ENCODE results near the gene MT1H. TPM values are rescaled to one million over a fixed set of nuclear protein-coding genes. Genes with fewer than 3 reads are reported as not detected.
"Not testable (repeated sequence)": the region's sequence is repeated elsewhere in the genome, so short reads cannot be mapped to it uniquely, and the experiment has no call there.

Gene MT1H
- total RNA-seq, 1 experiment from 2014 or later = not detected

DNA sequence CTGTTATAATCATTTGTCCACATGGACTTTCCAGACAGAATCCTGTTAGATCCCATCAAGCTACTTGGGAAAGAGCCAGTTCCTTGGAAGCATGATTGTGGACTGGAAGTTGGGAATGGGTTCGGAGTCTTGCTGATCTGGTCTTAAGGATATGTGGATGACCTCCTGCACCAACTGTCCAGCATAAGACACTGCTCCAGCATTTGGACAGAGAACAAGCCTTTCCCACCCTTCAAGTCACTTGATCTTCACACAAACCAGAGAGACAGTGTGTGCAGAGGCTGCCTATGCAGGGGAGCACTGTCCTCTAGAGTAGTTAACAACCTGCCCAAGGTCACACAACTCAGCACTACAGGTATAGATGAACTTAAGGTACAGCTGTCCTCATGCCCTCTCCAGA, 23.8 kb upstream of the MT1H start:
- no peak overlapping the region for H3K4me3 ChIP-seq
- no peaks in the 10 kb centered on the region for H3K4me1 ChIP-seq
- H3K9me3 ChIP-seq (replicated peaks) = no peaks in the 10 kb centered on the region
- no peak for DNase-seq
- no peaks in the 10 kb centered on the region; the same call in 1 of the 2 replicates for H3K36me3 ChIP-seq
- no peak overlapping the region for H3K27ac ChIP-seq
- peaks cover 25% of the 10 kb centered on the region for H3K27me3 ChIP-seq

DNA sequence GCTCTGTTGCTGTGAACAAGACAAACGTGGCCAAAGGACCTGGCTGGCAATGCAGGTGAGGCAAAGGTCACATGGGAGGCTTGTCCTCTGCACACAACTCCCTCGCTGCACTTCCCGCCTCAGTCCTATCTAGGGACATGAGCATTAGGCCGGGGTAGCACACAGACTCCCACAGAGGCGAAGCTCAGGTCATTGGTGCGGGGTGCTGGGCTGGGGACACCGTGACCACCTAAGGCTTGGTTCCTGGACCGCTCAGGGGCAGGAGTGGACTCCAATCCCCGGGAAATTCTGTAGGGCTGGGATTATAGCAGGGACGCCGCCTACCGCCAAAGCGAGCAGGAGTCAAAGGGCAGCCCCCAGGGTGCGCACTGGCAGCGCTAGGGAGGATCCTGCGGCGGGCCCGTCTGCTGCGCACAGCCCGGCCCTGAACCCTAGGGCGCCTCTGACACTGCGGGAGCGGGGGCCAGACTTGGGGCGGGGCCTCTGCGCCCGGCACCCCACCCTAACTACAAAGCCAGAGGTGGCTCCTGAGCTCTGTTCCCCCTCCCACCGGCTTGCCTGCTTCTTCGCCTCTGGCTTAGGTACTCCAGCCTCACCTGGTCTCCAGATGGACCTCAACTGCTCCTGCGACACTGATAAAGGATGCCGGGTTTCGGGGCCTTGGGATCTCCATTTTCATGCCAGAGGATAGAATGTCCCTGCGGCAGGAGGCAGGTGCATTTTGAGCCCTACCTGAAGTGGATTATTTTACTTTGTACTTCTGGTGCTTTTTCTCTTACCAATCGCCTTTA, 21.8 kb upstream of the MT1H start:
- DNase-seq = no peak
- no peaks in the 10 kb centered on the region for H3K9me3 ChIP-seq (replicated peaks)
- no peak overlapping the region for H3K27ac ChIP-seq
- H3K36me3 ChIP-seq = no peaks in the 10 kb centered on the region; the same call in 1 of the 2 replicates
- H3K27me3 ChIP-seq = peaks cover 42% of the 10 kb centered on the region
- H3K4me3 ChIP-seq = no peak overlapping the region
- H3K4me1 ChIP-seq = no peaks in the 10 kb centered on the region

DNA sequence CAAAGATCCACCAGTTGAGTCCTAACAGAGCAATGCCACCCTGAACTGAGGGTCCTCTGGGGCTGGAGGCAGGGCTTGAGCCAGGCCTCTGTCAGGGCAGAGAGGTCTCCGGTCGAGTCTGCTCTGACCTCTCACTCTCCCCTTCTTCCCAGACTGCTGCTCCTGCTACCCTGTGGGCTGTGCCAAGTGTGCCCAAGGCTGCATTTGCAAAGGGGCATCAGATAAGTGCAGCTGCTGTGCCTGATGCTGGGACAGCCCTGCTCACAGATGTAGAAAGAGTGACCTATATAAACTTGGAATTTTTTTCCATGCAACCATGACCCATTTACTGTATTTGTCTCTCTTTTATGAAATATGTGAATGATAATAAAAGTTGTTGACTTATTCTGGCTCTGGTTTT, 20.3 kb upstream of the MT1H start:
- no peaks in the 10 kb centered on the region for H3K4me1 ChIP-seq
- H3K27me3 ChIP-seq = peaks cover 50% of the 10 kb centered on the region
- DNase-seq = no peak
- H3K4me3 ChIP-seq = no peak overlapping the region
- H3K27ac ChIP-seq = no peak overlapping the region
- H3K9me3 ChIP-seq (replicated peaks) = no peaks in the 10 kb centered on the region
- no peaks in the 10 kb centered on the region; the same call in 1 of the 2 replicates for H3K36me3 ChIP-seq

DNA sequence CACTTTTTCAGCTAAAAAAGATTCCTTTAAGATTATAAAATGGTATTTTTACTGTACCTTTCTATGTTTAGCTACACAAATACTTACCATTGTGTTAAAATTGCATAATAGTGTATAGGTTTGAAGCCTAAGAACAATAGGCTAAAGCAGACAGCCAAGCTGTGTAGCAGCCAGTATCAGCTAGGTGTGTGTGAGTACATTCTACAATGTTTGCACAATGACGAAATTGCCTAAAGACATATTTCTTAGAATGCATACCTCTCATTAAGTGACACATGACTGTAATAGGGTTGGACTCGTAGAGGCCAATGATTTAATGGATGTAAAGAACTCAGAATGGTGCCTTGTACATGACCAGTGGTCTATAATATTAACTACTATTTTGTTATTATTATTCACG, 19.8 kb upstream of the MT1H start:
- Histone ChIP-seq H3K27ac (no peak overlapping the region), H3K27me3 (peaks cover 52% of the 10 kb centered on the region)

DNA sequence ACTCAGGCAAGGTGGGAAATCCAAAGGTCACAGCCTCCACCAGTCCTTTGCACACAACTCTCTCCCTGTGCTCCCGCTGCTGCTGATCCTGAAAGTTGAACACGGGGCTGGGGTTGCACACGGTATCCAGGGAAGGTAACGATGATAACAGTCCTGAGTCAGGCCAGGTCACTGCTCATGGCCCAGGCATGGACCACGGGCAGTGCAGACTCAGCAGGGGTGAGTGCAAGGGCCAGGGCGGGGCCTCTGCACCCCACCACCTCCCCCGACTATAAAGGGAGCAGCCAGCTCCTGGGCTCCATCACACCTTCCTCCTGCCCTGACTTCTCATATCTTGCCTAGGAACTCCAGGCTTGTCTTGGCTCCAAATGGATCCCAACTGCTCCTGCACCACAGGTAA, 18.0 kb upstream of the MT1H start, which contains the start of gene MT1B:
MT1B (plus strand) TSS at position 301 of the 400 bp plus-strand sequence; CDS start at position 369, 68 bp downstream.
- no peaks in the 10 kb centered on the region; the same call in 1 of the 2 replicates for H3K36me3 ChIP-seq
- H3K4me1 ChIP-seq = no peaks in the 10 kb centered on the region
- H3K27ac ChIP-seq = no peak within 1 kb of the TSS
- no peaks in the 10 kb centered on the region for H3K9me3 ChIP-seq (replicated peaks)
- DNase-seq = no peak
- H3K27me3 ChIP-seq = peaks cover 46% of the 10 kb centered on the region
- no peak within 1 kb of the TSS for H3K4me3 ChIP-seq

More for the DNA sequence above, 19.8 kb upstream of the MT1H start:
- DNase-seq = no peak
- Histone ChIP-seq H3K4me1 (no peaks in the 10 kb centered on the region), H3K4me3 (no peak overlapping the region), H3K9me3 (replicated peaks) (no peaks in the 10 kb centered on the region), H3K36me3 (no peaks in the 10 kb centered on the region; the same call in 1 of the 2 replicates)

DNA sequence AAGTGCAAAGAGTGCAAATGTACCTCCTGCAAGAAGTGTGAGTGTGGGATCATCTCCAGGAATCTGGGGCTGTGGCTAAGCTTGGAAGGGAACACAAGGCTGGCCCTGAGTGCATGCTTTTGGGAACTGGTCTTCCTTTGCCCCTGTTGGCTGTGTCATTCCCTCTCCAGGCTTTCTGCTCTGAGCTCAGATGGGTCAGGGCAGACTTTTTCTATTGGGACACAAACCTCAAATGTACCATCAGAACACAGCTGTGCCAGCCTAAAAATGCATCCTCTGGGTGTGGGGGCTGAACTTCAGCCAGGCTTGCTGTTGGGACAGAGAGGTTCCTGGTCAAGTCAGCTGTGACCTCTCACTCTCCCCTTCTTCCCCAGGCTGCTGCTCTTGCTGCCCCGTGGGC, 17.0 kb upstream of the MT1H start:
- DNase-seq = no peak
- Histone ChIP-seq H3K9me3 (replicated peaks) (no peaks in the 10 kb centered on the region), H3K4me1 (no peaks in the 10 kb centered on the region), H3K4me3 (no peak overlapping the region), H3K36me3 (no peaks in the 10 kb centered on the region; the same call in 1 of the 2 replicates), H3K27ac (no peak overlapping the region), H3K27me3 (peaks cover 36% of the 10 kb centered on the region)

DNA sequence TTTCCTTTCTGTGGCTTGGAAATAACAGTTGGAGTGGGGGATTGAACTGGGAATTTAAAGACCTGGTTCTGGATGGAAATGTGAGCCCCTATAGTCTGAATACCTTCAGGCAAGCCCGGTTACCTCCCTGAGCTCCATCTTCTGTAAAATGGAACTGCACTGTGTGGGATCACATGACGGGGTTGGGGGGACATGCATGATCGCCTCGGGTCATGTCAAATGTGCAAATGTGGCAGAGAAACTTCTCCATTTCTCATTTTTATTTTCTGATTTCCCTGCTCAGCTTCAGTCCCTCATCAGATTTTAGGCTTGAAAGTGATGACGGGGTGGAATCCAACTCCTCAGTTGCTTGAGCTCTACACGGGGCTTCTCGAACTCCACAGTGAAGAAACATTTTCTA, 16.4 kb upstream of the MT1H start:
- Histone ChIP-seq H3K4me3 (no peak overlapping the region), H3K4me1 (no peaks in the 10 kb centered on the region), H3K36me3 (no peaks in the 10 kb centered on the region; the same call in 1 of the 2 replicates), H3K9me3 (replicated peaks) (no peaks in the 10 kb centered on the region), H3K27ac (no peak overlapping the region), H3K27me3 (peaks cover 36% of the 10 kb centered on the region)
- DNase-seq = no peak

DNA sequence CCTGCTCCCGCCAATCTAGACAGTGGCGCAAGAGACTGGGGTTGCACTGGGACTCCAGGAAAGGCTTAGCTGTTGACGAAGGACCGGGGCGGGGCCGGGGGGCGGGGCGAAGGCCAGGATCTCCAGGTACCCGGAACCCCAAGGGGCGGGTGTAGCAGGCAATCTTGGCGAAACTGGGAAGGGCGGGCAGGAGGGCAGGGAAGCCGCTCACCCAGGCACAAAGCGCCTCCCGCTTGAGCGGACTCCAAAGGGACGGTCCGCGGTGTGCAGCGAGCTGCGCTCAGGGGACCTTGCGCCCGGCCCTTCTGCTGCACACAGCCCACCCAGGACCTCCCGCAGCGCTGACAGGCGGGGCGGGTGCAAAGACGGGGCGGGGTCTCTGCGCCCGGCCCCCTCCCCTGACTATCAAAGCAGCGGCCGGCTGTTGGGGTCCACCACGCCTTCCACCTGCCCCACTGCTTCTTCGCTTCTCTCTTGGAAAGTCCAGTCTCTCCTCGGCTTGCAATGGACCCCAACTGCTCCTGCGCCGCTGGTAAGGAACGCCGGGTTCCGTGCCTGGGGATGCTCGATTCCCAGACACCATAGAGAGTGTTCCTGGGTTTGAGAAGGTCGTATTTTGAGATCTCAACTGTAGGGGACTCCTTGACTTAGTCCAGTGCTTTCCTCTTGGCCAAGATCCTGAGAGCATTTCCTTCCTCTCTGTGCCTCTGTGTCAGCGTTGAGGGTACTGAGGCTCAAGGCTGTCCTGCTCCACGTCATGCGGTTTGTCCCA, 11.9 kb upstream of the MT1H start, which contains the start of gene MT1F:
MT1F (plus strand) TSS at position 405 of the 772 bp plus-strand sequence; CDS start at position 505, 100 bp downstream.
- Histone ChIP-seq H3K36me3 (no peaks in the 10 kb centered on the region), H3K27ac (no peak within 1 kb of the TSS), H3K4me3 (no peak within 1 kb of the TSS), H3K9me3 (replicated peaks) (no peaks in the 10 kb centered on the region), H3K4me1 (no peaks in the 10 kb centered on the region), H3K27me3 (peaks cover 31% of the 10 kb centered on the region)
- DNase-seq = no peak

DNA sequence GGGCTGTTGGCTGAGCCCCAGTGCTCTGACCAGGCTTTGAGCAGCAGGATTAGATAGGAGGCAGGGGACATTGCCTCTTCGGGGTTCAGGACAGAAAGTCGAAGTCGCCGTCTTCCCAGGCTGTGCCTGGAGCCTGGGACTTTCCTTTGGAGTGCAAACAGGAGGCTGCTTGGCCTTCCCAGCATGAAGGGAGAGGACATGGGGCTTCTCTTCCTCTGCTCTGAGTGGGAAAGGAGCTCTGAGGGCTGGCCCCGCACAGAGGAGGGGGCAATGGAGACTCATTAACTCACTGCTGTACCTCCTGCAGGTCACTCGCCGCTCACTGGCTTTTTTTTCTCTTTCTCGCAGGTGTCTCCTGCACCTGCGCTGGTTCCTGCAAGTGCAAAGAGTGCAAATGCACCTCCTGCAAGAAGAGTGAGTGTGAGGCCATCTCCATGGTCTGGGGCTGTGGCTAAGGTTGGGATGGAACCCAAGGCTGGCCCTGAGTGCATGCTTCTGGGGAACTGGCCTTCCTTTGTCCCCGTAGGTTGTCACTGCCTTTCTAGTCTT, 11.2 kb upstream of the MT1H start:
- H3K4me1 ChIP-seq = no peaks in the 10 kb centered on the region
- H3K36me3 ChIP-seq = no peaks in the 10 kb centered on the region
- H3K4me3 ChIP-seq = no peak overlapping the region
- H3K27me3 ChIP-seq = peaks cover 25% of the 10 kb centered on the region
- no peak for DNase-seq
- H3K27ac ChIP-seq = no peak overlapping the region
- H3K9me3 ChIP-seq (replicated peaks) = no peaks in the 10 kb centered on the region

DNA sequence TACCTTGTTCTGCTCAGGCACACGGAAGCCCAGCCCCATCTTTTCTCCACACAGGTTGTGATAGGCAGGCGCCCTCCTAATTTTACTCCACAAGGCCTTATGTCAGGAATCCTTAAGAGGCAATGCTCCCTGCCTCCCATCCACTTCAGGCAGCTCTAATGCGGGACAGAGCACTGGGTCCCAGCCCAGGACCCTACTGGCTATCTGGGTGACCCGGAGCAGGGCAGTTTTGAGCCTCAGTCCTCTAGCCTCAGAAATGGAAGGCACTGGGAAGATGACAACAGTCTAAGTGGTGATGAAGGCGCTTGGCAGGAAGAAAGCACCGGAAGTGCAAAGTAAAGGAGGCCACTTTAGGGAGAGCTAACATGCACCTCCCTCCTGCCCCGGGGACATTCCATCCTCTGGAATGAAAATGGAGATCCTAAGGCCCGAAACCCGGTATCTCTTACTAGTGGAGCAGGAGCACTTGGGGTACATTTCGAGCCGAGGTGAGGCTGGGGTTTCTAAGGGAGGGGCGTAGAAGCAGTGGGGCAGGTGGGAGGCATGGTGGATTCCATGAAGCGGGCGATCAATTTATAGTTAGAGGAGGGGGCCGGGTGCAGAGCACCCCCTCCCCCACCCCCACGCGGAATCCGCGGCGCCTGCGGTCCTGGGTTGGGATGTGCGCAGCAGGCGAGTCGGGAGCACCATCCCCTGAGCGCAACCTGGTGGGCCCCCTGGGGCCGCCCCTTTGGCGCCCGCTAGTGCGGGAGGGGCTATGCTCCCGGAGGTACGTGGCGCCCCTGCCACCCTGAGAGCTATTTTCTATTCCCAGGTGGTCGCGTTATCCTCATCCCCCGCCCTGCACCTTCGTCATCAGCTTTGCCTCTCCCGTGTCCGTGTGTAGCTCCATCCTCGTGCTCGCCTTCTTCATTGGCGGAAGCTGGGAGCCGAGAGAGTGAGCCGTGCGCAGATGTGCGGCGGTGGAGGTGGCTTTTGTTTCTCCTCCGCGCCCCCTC, 7.0 kb upstream of the MT1H start:
- Histone ChIP-seq H3K9me3 (replicated peaks) (no peaks in the 10 kb centered on the region), H3K27ac (no peak overlapping the region), H3K4me3 (no peak overlapping the region), H3K36me3 (no peaks in the 10 kb centered on the region), H3K27me3 (peaks cover 23% of the 10 kb centered on the region), H3K4me1 (no peaks in the 10 kb centered on the region)
- no peak for DNase-seq

DNA sequence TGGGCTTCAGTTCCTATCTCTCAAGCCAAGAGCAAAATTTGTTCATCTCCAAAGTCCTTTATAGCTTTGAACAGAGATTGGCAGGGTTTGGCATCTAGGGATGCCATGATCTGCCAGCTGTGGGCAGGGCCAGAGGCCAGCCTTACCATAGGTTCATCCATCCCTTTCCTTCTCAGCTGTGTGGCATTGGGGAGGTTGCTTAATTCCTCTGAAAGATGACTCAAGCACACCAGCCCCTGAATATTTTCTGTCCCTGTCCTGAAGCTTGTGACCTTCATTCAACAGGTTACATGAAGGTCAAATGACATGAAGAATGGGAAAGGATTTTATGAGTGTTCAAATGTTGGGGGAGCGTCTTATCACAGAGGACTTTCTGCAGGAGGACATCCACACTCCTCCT, 5.1 kb upstream of the MT1H start:
- Histone ChIP-seq H3K9me3 (replicated peaks) (no peaks in the 10 kb centered on the region), H3K4me3 (no peak overlapping the region), H3K36me3 (no peaks in the 10 kb centered on the region), H3K27me3 (peaks cover 29% of the 10 kb centered on the region), H3K4me1 (no peaks in the 10 kb centered on the region), H3K27ac (no peak overlapping the region)
- DNase-seq = no peak

DNA sequence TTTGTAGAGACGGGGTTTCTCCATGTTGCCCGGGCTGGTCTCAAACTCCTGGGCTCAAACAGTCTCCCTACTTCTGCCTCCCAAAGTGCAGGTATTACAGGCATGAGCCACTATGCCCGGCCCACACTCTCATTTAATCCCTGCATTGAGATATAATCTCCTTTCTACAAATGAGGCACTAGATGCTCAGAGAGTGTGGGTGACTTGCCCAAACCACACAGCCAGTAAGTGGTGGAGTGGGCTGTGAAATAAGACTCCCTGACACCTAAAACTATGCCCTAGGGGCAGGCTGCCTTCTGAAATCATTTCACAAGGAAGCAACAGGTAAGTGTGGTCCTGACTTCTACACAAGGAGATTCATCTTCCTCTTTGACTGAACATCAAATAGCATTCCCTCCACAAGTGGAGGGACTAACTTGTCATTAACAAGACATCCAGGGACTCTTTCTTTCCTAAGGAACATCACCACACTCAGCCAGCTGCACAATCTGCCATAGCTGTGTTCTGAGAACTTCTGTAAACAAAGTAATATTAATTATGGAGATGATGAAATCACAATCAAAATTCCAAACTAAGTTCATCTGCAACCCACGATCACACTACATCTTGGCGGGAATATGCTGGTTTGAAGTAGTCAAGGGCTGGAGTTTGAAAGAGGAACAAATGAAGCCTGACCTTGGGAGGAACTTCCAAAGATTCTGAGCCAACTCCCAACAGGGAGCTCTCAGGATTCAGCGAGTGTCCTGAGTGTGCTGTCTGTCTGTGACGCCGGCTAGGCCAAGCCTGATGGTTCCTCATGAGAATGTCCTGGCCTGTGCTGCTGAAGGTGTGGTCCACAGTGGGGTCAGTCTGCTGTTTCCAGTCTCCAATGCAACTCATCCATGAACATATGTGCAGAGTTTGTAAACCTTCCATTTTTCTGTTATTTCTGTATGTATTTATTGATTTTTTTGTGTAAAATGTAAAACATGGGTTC, 4.0 kb upstream of the MT1H start:
- not testable (repeated sequence) for H3K27ac ChIP-seq; H3K9me3 ChIP-seq (replicated peaks); H3K36me3 ChIP-seq; DNase-seq; H3K4me1 ChIP-seq; H3K4me3 ChIP-seq
- H3K27me3 ChIP-seq = peaks cover 37% of the 10 kb centered on the region

All from SJCRH30 (cell line).